K562 (cell line): ENCODE results near the gene ZRANB1. TPM values are rescaled to one million over a fixed set of nuclear protein-coding genes. Genes with fewer than 3 reads are reported as not detected.

Experiments
- ATAC-seq: fragments of 200-7000 bp; cut with Tn5 transposase; 3 replicates; pipeline ENCODE4 v1.9.1; 2020; ENCODE audit warnings: moderate library complexity
- BruUV-seq: library from RNA; stranded (reverse); fragments of 400-500 nt; replicated peaks from 2 replicates; lab custom pipeline; 2021; lab: Mats Ljungman, UMichigan
- CTCF ChIA-PET: fragments of 300-600 bp; formaldehyde crosslinking; extraction: SDS; loops from one replicate; lab custom pipeline; 2021; ENCODE audit warnings: low intra/inter-chr PET ratio; lab: Yijun Ruan, JAX
- POLR2A ChIA-PET: fragments of 300-600, 350-650 bp; sonication (Branson Sonifier 250); formaldehyde crosslinking; extraction: SDS; loops from one replicate; lab custom pipeline; 2021; ENCODE audit warnings: antibody characterized with exemption, inconsistent platforms; lab: Yijun Ruan, JAX
- DNase-seq, 4 experiments: peaks; one replicate each; pipeline versions ENCODE4 v3.0.0 to v3.0.0-alpha.2; 2011 to 2018; ENCODE audit warnings: low spot score in 3 of 4, mixed read lengths in 3 of 4; ENCODE audit errors: extremely low read depth in 1 of 4
- FAIRE-seq: peaks from 2 replicates; lab custom pipeline; 2011; peaks lifted over from hg19 to GRCh38; lab: Jason Lieb, UNC
- H2AFZ ChIP-seq: 2 replicates; pipeline ENCODE4 v1.6.0; 2011; ENCODE audit warnings: low read depth, low read length, control low read depth, inconsistent platforms
- H3K27ac ChIP-seq: fragments of 200-600 bp; 3 replicates; pipeline ENCODE4 v1.8.0; 2011; ENCODE audit warnings: low read depth, mild to moderate bottlenecking, control low read depth, inconsistent platforms, low read length, moderate library complexity, mixed read lengths; ENCODE audit errors: extremely low read depth
- H3K27me3 ChIP-seq, 2 experiments: fragments of 300-600 bp in 1 of 2; 2 replicates in 1 of 2; 3 replicates in 1 of 2; pipeline versions ENCODE4 v1.6.0 to v1.8.0; 2011; ENCODE audit warnings: inconsistent platforms in 2 of 2, low read length in 2 of 2, mild to moderate bottlenecking in 1 of 2, mixed read lengths in 1 of 2, moderate library complexity in 1 of 2; ENCODE audit not compliant: control insufficient read depth in 2 of 2, insufficient read depth in 2 of 2
- H3K36me3 ChIP-seq: fragments of 300-600 bp; 3 replicates; pipeline ENCODE4 v1.8.0; 2011; ENCODE audit warnings: mild to moderate bottlenecking, low read length, inconsistent platforms; ENCODE audit not compliant: control insufficient read depth, insufficient read depth
- H3K4me1 ChIP-seq, 2 experiments: fragments of 200-600 bp in 1 of 2; replicated peaks in 1 of 2; 2 replicates in 1 of 2; 3 replicates in 1 of 2; pipeline versions ENCODE4 v1.5.1 to v1.8.0; 2011; ENCODE audit warnings: inconsistent platforms in 2 of 2, low read length in 2 of 2, mild to moderate bottlenecking in 1 of 2, mixed read lengths in 1 of 2, moderate library complexity in 1 of 2; ENCODE audit not compliant: control insufficient read depth in 2 of 2, insufficient read depth in 2 of 2
- H3K4me2 ChIP-seq: 2 replicates; pipeline ENCODE4 v1.6.1; 2011; ENCODE audit warnings: low read length, control low read depth, inconsistent platforms, mixed read lengths; ENCODE audit not compliant: insufficient read depth
- H3K4me3 ChIP-seq: fragments of 200-600 bp; sonication (generic), shearing (Covaris generic); 2 replicates; pipeline ENCODE4 v1.5.1; 2016; ENCODE audit warnings: control low read depth, inconsistent platforms
- H3K79me2 ChIP-seq: fragments of 200-600 bp; 3 replicates; pipeline ENCODE4 v1.8.0; 2011; ENCODE audit warnings: low read length, inconsistent platforms; ENCODE audit not compliant: control insufficient read depth, insufficient read depth
- H3K9ac ChIP-seq, 2 experiments: 2 replicates each; pipeline versions ENCODE4 v1.6.0 to v1.6.1; 2011; ENCODE audit warnings: low read depth in 2 of 2, low read length in 2 of 2, control low read depth in 1 of 2, inconsistent platforms in 1 of 2, mild to moderate bottlenecking in 1 of 2, mixed read lengths in 1 of 2; ENCODE audit not compliant: insufficient read depth in 1 of 2
- H3K9me1 ChIP-seq: one replicate; pipeline ENCODE4 v1.6.0; 2011; ENCODE audit warnings: inconsistent platforms, mild to moderate bottlenecking, low read length, moderate library complexity; ENCODE audit not compliant: control insufficient read depth, insufficient read depth
- H3K9me3 ChIP-seq: replicated peaks from 2 replicates; pipeline ENCODE4 v1.5.1; 2011; ENCODE audit warnings: low read depth, low read length, inconsistent platforms; ENCODE audit not compliant: control insufficient read depth, insufficient read depth
- H4K20me1 ChIP-seq: replicated peaks from 2 replicates; pipeline ENCODE4 v1.6.1; 2011; ENCODE audit warnings: low read length, inconsistent platforms, mixed read lengths; ENCODE audit not compliant: control insufficient read depth, insufficient read depth
- COPS2 ChIP-seq: fragments of 450-650 bp; conservative IDR thresholded peaks from 2 replicates; pipeline ENCODE4 v1.6.1; 2016; ENCODE audit warnings: mild to moderate bottlenecking, moderate library complexity
- ELK3 ChIP-seq: fragments of 450-650 bp; formaldehyde crosslinking; IDR thresholded peaks from 2 replicates; pipeline ENCODE4 v1.4.0; 2020; ENCODE audit warnings: mild to moderate bottlenecking
- NR4A1 ChIP-seq, 2 experiments: fragments of 250-450 bp in 1 of 2; fragments of 450-650 bp in 1 of 2; sonication (Bioruptor Pico) in 1 of 2; IDR thresholded peaks; 2 replicates each; pipeline versions ENCODE4 v1.4.0 to v1.6.1; 2016 to 2020; ENCODE audit warnings: mild to moderate bottlenecking in 2 of 2, missing compliant biosample characterization in 1 of 2, missing genetic modification characterization in 1 of 2, moderate library complexity in 1 of 2
- ZNF239 ChIP-seq: fragments of 250-450 bp; sonication (Bioruptor Pico); IDR thresholded peaks from 2 replicates; pipeline ENCODE4 v1.4.0; 2020; ENCODE audit warnings: mild to moderate bottlenecking
- ZNF324 ChIP-seq: fragments of 250-450 bp; sonication (Bioruptor Pico); IDR thresholded peaks from 2 replicates; pipeline ENCODE4 v1.4.0; 2020; ENCODE audit warnings: mild to moderate bottlenecking
- WGBS: fragments of 100-300 bp; shearing (Covaris generic); methylation state at CpG from one replicate; pipeline ENCODE4 v1.1.6; 2016; ENCODE audit warnings: low coverage, mixed read lengths; ENCODE audit not compliant: insufficient coverage; ENCODE audit errors: missing lambda C conversion rate; 5-methylcytosine and 5-hydroxymethylcytosine counted together
- in situ Hi-C: fragments of 300-500 bp; cut with MboI; formaldehyde crosslinking; loops from 4 replicates; pipeline ENCODE4 v1.15.0; 2018; ENCODE audit warnings: inconsistent platforms, mixed read lengths
- intact Hi-C: fragments of 100-400 bp; cut with micrococcal nuclease; formaldehyde crosslinking; loops from 2 replicates; pipeline ENCODE4 v1.14.2; 2022
- polyA plus RNA-seq, 8 experiments: library from polyadenylated mRNA; depleted of rRNA in 4 of 8; stranded (reverse) in 5 of 8; unstranded in 3 of 8; fragments of >200 nt; fragmentation: Nextera tagmentation in 2 of 8; fragmentation: Illumina TruSeq in 1 of 8; extraction: Ambion mirVana in 2 of 8; extraction: Trizol in 1 of 8; gene quantifications; 2 replicates each; pipeline versions ENCODE4 v1.2.1 to v1.2.3, GENCODE V29; 2011 to 2014; ENCODE audit warnings: inconsistent platforms in 1 of 8, missing spikeins in 1 of 8
- total RNA-seq, 7 experiments: library from RNA; depleted of rRNA in 6 of 7; stranded (reverse); fragments of >200 nt in 6 of 7; fragmentation: Illumina TruSeq in 2 of 7; extraction: Trizol in 2 of 7; gene quantifications; 2 replicates each; pipeline versions ENCODE4 v1.2.1 to v1.2.3, GENCODE V29; 2011 to 2021; ENCODE audit warnings: low replicate concordance in 1 of 7
- TF ChIP-seq, protein P1 (sequence below): fragments of 450-650 bp; formaldehyde crosslinking; IDR thresholded peaks from 2 replicates; pipeline ENCODE4 v1.4.0; 2020; ENCODE audit warnings: mild to moderate bottlenecking, moderate library complexity

The ZRANB1 gene
- total and polyA plus RNA-seq, 9 of the 15 experiments (the other 6 are each of a cell fraction or from before 2014, with no cell fraction given) = 0.07 to 1.1 (median 0.64) TPM

GRCh38 chr10:124977648-124978375 lies 35.9 kb downstream of the ZRANB1 start:
- DNase-seq (no peak), FAIRE-seq (no peak), ATAC-seq (no peak)
- no TSS peak for BruUV-seq
- H2AFZ ChIP-seq = no peak overlapping the region
- no peaks in the 10 kb centered on the region for H3K9me1 ChIP-seq
- H3K4me2 ChIP-seq = no peak overlapping the region
- no peaks in the 10 kb centered on the region for H3K9me3 ChIP-seq
- intact Hi-C loops = no loop called here
- H4K20me1 ChIP-seq = no peaks in the 10 kb centered on the region
- no peaks in the 10 kb centered on the region for H3K36me3 ChIP-seq
- TF ChIP-seq, protein P1, sequence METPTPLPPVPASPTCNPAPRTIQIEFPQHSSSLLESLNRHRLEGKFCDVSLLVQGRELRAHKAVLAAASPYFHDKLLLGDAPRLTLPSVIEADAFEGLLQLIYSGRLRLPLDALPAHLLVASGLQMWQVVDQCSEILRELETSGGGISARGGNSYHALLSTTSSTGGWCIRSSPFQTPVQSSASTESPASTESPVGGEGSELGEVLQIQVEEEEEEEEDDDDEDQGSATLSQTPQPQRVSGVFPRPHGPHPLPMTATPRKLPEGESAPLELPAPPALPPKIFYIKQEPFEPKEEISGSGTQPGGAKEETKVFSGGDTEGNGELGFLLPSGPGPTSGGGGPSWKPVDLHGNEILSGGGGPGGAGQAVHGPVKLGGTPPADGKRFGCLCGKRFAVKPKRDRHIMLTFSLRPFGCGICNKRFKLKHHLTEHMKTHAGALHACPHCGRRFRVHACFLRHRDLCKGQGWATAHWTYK (CRISPR knock-in tag) = no peak
- TF ChIP-seq ZNF324 (CRISPR knock-in tag) = no peak
- TF ChIP-seq NR4A1 (CRISPR knock-in tag; IDR thresholded peaks at IDR 0.05) = no peak
- TF ChIP-seq NR4A1 (tag; IDR thresholded peaks at IDR 0.05) = no peak
- TF ChIP-seq ELK3 (CRISPR knock-in tag) = no peak
- TF ChIP-seq COPS2 = no peak
- TF ChIP-seq ZNF239 (CRISPR knock-in tag) = no peak
- no CpG with 5 or more reads among the region's 4 CpGs for WGBS
- H3K9ac ChIP-seq = no peak overlapping the region
- H3K79me2 ChIP-seq = no peaks in the 10 kb centered on the region
- H3K27me3 ChIP-seq = no peaks in the 10 kb centered on the region
- no peak overlapping the region for H3K4me3 ChIP-seq
- ChIA-PET CTCF (no interaction called here), POLR2A (no interaction called here)
- H3K4me1 ChIP-seq = no peaks in the 10 kb centered on the region
- no peak overlapping the region for H3K27ac ChIP-seq
- in situ Hi-C loops = no loop called here
